RWPE1 (cell line): Measurements from ENCODE around the gene TARBP2.

ENCODE experiments used
- CTCF ChIA-PET: fragments of 350-600 bp; sonication (Branson Sonifier 250); formaldehyde crosslinking; extraction: SDS; loops from one replicate; lab custom pipeline; 2021; lab: Yijun Ruan, JAX
- POLR2A ChIA-PET: fragments of 400-600 bp; formaldehyde crosslinking; extraction: SDS; loops from one replicate; lab custom pipeline; 2020; ENCODE audit warnings: antibody characterized with exemption; ENCODE audit not compliant: low non-redundant PET; lab: Yijun Ruan, JAX
- DNase-seq: peaks from one replicate; pipeline ENCODE4 v3.0.0; 2012; ENCODE audit warnings: low spot score
- H3K27ac ChIP-seq: fragments of 450-650 bp; 2 replicates; pipeline ENCODE4 v1.5.1; 2017
- TF ChIP-seq, protein P1 (sequence below): fragments of 450-650 bp; conservative IDR thresholded peaks from 2 replicates; pipeline ENCODE4 v1.5.1; 2017; ENCODE audit warnings: low read depth, mild to moderate bottlenecking

The TARBP2 gene

DNA sequence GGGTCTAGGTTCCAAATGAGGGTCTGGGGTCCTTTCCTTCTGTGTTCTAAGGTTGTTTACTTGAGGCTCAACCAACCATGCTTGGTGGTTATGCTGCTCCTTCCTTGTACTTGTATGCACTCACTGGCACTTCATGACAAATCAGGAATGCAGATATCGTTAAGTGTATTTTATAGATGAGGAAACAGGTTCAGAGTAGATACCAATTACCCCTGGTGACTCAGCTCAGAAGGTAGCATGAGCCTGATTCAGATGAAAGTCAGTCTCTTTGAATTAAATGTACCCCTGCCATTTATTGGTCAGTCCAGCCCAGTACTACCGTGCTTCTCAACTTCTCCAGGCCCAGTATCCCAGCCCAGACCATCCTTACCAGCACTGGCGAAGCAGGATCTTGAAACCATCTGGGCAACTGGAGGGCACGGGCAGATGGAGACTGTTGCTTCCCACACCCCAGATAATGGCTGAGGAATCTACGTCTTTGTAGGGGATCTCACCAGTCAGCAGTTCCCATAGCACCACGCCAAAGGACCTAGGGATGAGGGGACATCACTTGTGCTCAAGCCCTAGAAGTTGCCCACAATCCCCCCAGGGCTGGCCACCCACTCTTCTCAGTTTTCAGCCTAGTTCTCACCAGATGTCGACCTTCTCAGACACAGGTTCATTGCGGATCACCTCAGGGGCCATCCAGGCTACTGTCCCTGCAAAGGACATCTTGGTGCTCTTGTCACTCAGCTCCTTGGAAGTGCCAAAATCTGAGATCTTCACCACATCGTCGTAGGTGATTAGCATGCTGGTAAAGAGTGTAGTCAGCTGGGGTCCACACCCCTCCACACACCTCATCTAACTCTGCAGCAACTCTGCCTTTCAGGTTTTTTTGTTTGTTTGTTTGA, 16.2 kb upstream of the TARBP2 start:
- H3K27ac ChIP-seq = peak overlapping the region; percentile 14
- DNase-seq = no peak
- ChIA-PET CTCF (interaction anchor here (0.6 kb wide), 2 partner anchors 10 to 38 kb away, joined by 3 to 4 read pairs; no protein-coding TSS in a partner anchor), POLR2A (no interaction called here)
- TF ChIP-seq, protein P1, sequence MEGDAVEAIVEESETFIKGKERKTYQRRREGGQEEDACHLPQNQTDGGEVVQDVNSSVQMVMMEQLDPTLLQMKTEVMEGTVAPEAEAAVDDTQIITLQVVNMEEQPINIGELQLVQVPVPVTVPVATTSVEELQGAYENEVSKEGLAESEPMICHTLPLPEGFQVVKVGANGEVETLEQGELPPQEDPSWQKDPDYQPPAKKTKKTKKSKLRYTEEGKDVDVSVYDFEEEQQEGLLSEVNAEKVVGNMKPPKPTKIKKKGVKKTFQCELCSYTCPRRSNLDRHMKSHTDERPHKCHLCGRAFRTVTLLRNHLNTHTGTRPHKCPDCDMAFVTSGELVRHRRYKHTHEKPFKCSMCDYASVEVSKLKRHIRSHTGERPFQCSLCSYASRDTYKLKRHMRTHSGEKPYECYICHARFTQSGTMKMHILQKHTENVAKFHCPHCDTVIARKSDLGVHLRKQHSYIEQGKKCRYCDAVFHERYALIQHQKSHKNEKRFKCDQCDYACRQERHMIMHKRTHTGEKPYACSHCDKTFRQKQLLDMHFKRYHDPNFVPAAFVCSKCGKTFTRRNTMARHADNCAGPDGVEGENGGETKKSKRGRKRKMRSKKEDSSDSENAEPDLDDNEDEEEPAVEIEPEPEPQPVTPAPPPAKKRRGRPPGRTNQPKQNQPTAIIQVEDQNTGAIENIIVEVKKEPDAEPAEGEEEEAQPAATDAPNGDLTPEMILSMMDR = no peak

DNA sequence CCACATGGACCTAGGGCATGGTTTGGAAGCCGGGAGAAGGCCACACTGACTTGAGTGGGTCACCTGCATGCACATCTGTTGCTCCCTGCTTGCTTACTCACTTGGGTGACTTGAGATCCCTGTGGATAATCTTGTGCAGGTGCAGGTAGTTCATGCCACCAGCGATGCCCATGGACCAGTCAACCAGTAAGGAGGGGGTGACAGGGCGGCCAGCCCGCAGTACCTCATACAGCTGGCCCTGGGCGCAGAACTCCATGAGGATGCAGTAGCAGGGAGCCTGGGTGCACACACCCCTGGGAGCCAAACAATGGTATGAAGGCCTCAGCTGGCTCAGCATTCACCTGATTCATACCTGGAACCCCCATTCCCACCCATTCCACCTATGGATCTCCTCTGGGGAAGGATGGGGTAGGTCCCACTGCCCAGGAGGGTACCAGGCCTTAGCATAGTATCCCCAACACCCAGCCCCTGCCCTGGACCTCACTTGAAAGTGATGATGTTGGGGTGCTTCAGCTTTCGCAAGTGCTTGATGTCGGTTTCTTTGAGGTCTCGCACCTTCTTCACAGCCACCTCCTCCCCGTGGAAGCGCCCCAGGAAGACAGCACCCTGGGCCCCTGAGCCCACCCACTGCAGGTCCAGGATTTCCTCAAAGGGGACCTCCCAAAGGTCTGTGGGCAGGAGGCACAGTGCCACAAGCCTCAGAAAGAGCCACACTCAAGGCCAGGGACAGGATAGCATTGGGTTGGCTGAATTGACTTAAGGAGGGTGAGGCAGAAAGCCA, 14.9 kb upstream of the TARBP2 start:
- TF ChIP-seq, protein P1 = no peak
- ChIA-PET CTCF (no interaction called here), POLR2A (no interaction called here)
- H3K27ac ChIP-seq = peak overlapping the region; percentile 17
- no peak for DNase-seq

DNA sequence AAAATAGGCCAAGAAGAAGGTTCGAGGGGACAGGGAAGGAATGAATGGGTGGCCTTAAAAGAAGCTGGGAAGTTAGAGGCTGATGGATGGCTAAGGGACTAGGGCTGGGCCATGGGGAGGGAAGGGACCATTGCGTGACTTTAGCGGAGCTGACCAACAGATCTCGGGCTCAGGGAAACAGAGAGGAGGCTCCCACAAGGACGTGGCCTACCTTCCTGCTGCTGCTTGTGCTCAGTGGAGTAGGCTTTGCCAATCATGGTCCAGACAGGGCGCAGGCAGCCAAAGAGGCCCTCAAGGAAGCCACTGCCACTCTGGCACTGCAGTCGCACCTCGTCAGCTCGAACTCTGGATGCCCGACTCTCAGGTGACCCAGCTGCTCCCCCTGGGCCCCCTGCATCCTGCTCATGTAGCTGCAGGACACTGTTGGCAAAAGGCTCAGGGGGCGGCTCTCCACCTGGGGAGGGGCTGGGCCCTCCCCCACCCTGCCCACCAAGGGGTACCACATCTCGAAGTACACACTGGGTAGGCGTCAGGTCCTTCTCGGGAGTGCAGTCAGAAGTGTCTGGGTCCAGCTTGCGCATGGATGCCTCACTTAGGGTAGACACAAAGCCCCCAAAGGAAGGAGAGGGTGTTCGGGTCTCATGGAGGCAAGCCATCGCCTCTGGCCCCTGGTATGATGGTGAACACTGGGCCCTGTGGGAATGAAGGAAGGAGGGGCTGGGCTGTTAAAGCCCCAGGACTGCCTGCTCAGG, 14.2 kb upstream of the TARBP2 start:
- CTCF ChIA-PET = no interaction called here
- TF ChIP-seq, protein P1 = no peak

DNA sequence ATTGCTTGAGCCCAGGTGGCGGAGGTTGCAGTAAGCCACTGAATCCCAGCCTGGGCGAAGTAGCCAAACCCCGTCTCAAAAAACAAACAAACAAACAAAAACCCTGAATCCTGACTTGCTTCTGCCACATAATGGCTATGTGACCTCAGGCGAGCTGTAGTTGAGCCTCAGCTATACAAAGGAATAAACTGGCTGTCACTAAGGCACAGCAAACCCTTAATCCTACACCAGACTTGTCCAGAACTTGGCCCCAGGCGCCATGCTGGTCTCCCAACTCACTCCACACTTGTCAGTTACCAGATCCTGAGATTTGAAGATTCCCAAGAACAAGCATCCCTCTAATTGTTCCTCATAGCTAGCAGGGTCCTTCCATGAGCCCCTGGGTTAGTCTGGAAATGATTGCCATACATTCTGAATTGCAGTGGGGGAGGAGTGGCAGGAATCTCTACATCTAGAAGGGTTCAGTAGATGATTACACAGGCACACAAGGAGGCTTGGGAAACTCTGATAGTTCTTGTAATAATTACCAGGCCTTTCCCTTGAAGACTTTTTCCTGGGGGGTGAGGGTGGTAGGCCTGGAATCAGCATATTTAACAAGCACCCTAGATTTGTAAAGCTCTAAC, 11.7 kb upstream of the TARBP2 start:
- ChIA-PET CTCF (no interaction called here), POLR2A (interaction anchor here (0.5 to 0.7 kb wide), 3 partner anchors 9 to 1365 kb away, joined by 3 to 8 read pairs (median 3); no protein-coding TSS in a partner anchor)
- DNase-seq = no peak
- TF ChIP-seq, protein P1 = no peak
- H3K27ac ChIP-seq = peak overlapping the region; percentile 30; the same call in 1 of the 2 replicates

More for the DNA sequence above, 14.2 kb upstream of the TARBP2 start:
- POLR2A ChIA-PET = interaction anchor here (0.5 kb wide), 1 partner anchor 12 kb away, joined by 5 read pairs; the partner anchor contains the start of gene MAP3K12
- DNase-seq = no peak
- peak overlapping the region; percentile 17; the same call in 1 of the 2 replicates for H3K27ac ChIP-seq

DNA sequence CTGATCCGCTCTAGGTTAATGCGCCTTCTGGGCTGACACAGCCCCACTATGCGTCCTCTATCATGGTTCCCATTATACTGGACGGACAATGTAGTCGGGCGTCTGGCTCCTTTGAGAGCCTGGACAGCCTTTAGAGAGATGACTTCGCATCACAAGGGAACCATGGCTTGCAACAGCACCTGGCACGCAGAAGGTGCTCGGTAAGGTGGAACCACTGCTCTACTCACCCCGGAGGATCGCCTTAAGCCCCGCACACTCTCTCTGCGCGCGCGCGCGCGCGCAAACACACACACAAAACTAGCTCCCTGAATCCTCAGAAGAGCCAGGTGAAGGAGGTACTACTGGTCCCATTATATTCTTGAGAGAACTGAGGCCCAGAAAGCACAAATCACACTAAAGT, 8.9 kb upstream of the TARBP2 start:
- ChIA-PET CTCF (no interaction called here), POLR2A (no interaction called here)
- H3K27ac ChIP-seq = peak overlapping the region; percentile 85
- no peak for DNase-seq
- TF ChIP-seq, protein P1 = no peak
